Parathyroid adenoma (tissue), 2 donors: ENCODE results near the gene LAG3.
A peak's percentile ranks its signal among the peaks of the same experiment; 100 is the strongest.

Experiments
- H2AFZ ChIP-seq: fragments of 300-600 bp; sonication (generic); one replicate; pipeline ENCODE4 v1.7.0; 2017; ENCODE audit warnings: antibody characterized with exemption, mild to moderate bottlenecking
- H3K27ac ChIP-seq: fragments of 300-600 bp; sonication (generic); one replicate; pipeline ENCODE4 v1.7.0; 2017
- H3K27me3 ChIP-seq: fragments of 300-600 bp; sonication (generic); one replicate; pipeline ENCODE4 v1.7.0; 2017; ENCODE audit warnings: low read length; ENCODE audit not compliant: control insufficient read depth, insufficient read depth
- H3K36me3 ChIP-seq: fragments of 300-600 bp; sonication (generic); one replicate; pipeline ENCODE4 v1.7.0; 2017; ENCODE audit warnings: low read length; ENCODE audit not compliant: control insufficient read depth, insufficient read depth
- H3K4me1 ChIP-seq: fragments of 300-600 bp; sonication (generic); one replicate; pipeline ENCODE4 v1.7.0; 2017; ENCODE audit warnings: control low read depth
- H3K4me2 ChIP-seq: fragments of 300-600 bp; sonication (generic); one replicate; pipeline ENCODE4 v1.7.0; 2017; ENCODE audit warnings: low read length
- H3K4me3 ChIP-seq: fragments of 300-600 bp; sonication (generic); one replicate; pipeline ENCODE4 v1.7.0; 2017; ENCODE audit warnings: low read depth, low read length
- H3K79me2 ChIP-seq: fragments of 300-600 bp; sonication (generic); one replicate; pipeline ENCODE4 v1.7.0; 2017; ENCODE audit warnings: control low read depth
- H3K9ac ChIP-seq: fragments of 300-600 bp; sonication (generic); one replicate; pipeline ENCODE4 v1.7.0; 2017; ENCODE audit warnings: mild to moderate bottlenecking
- H3K9me3 ChIP-seq: fragments of 300-600 bp; sonication (generic); one replicate; pipeline ENCODE4 v1.7.0; 2017; ENCODE audit warnings: low read length; ENCODE audit not compliant: control insufficient read depth
- TF ChIP-seq, protein P1 (sequence below): fragments of 300-600 bp; sonication (generic); IDR thresholded peaks from one replicate; pipeline ENCODE4 v1.7.0; 2017; ENCODE audit warnings: antibody characterized with exemption, mild to moderate bottlenecking
- donor health status: primary hyperparathyroidism.

The LAG3 gene

DNA sequence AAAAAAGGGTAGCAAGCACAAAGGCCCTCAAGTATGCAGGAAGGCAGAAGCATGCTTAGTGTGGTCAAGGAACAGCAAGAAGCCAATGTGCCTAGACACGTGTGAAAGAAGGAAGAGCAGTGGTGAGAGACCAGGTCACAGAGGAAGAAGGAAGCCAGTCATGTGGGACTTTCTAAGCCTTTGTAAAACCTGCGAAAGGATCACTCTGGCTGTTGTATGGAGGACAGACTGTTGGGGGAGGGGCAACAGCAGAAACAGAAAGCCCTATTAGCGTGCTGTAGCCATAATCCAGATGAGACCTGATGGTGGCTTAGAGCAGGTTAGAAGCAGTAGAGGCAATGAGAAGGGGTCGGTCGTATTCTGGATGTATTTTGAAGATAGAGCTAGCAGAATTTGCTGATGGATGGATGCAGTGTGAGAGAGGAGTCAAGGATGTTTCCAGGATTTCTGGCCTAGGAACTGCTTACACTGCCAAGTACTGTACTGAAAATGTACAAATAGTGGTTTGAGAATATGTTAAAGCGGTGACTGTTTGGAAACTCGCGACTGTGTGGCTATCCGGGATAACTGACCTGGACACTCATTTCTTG lies 13.7 kb upstream of the LAG3 start:
- no peaks in the 10 kb centered on the region for H3K9me3 ChIP-seq
- no peak overlapping the region for H3K27ac ChIP-seq
- TF ChIP-seq, protein P1, sequence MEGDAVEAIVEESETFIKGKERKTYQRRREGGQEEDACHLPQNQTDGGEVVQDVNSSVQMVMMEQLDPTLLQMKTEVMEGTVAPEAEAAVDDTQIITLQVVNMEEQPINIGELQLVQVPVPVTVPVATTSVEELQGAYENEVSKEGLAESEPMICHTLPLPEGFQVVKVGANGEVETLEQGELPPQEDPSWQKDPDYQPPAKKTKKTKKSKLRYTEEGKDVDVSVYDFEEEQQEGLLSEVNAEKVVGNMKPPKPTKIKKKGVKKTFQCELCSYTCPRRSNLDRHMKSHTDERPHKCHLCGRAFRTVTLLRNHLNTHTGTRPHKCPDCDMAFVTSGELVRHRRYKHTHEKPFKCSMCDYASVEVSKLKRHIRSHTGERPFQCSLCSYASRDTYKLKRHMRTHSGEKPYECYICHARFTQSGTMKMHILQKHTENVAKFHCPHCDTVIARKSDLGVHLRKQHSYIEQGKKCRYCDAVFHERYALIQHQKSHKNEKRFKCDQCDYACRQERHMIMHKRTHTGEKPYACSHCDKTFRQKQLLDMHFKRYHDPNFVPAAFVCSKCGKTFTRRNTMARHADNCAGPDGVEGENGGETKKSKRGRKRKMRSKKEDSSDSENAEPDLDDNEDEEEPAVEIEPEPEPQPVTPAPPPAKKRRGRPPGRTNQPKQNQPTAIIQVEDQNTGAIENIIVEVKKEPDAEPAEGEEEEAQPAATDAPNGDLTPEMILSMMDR = no peak
- H3K9ac ChIP-seq = no peak overlapping the region
- H2AFZ ChIP-seq = no peak overlapping the region
- no peaks in the 10 kb centered on the region for H3K27me3 ChIP-seq
- H3K4me2 ChIP-seq = no peak overlapping the region
- H3K4me3 ChIP-seq = no peak overlapping the region
- no peaks in the 10 kb centered on the region for H3K36me3 ChIP-seq
- no peaks in the 10 kb centered on the region for H3K79me2 ChIP-seq
- peaks cover 12% of the 10 kb centered on the region for H3K4me1 ChIP-seq

- no peak overlapping the region for H3K9ac ChIP-seq
- H3K9me3 ChIP-seq = no peaks in the 10 kb centered on the region
- H3K27me3 ChIP-seq = no peaks in the 10 kb centered on the region
- TF ChIP-seq, protein P1 = no peak
- no peaks in the 10 kb centered on the region for H3K79me2 ChIP-seq
- H3K36me3 ChIP-seq = no peaks in the 10 kb centered on the region
- no peak overlapping the region for H3K4me3 ChIP-seq
- H3K4me2 ChIP-seq = no peak overlapping the region
- peaks cover 15% of the 10 kb centered on the region for H3K4me1 ChIP-seq
- H2AFZ ChIP-seq = no peak overlapping the region
- no peak overlapping the region for H3K27ac ChIP-seq
Observed at GRCh38 chr12:6759741-6760140, 12.6 kb upstream of the LAG3 start.

DNA sequence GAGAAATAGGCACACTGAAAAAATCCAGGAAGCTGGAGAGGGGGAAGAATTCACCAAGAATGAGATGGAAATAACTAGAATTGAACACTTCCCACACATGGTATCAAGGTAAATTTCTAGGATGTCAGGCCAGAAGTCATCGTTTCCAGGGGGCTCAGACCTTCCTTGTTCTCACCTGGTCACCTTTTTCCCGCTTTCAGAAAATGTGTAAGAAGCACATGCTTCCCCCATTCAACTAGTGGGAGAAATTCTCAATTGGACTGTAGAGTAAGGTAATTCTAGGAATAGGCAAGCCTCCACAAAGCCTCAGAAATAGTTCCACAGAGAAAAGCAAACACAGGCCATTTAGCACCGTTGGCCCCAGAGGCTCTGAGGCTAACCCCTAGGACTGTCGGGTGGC lies 8.9 kb upstream of the LAG3 start:
- Histone ChIP-seq H3K4me1 (peaks cover 23% of the 10 kb centered on the region), H3K79me2 (peaks cover 5% of the 10 kb centered on the region), H3K27me3 (no peaks in the 10 kb centered on the region), H3K9me3 (no peaks in the 10 kb centered on the region), H2AFZ (peak overlapping the region; percentile 80), H3K4me2 (peak overlapping the region; percentile 52), H3K4me3 (peak overlapping the region; percentile 39), H3K27ac (peak overlapping the region; percentile 97), H3K9ac (no peak overlapping the region), H3K36me3 (no peaks in the 10 kb centered on the region)
- TF ChIP-seq, protein P1 = no peak

GRCh38 chr12:6764011-6764828 lies 8.1 kb upstream of the LAG3 start:
- Histone ChIP-seq H3K27me3 (no peaks in the 10 kb centered on the region), H3K79me2 (peaks cover 5% of the 10 kb centered on the region), H2AFZ (peak overlapping the region; percentile 80), H3K4me3 (peak overlapping the region; percentile 63), H3K4me2 (peak overlapping the region; percentile 52), H3K4me1 (peaks cover 29% of the 10 kb centered on the region), H3K36me3 (no peaks in the 10 kb centered on the region), H3K27ac (peak overlapping the region; percentile 97), H3K9me3 (no peaks in the 10 kb centered on the region), H3K9ac (peak overlapping the region; percentile 13)
- TF ChIP-seq, protein P1 = no peak
